Hepatocyte (in vitro differentiated cells): ENCODE measurements around the gene EIF4B. TPM values are rescaled to one million over a fixed set of nuclear protein-coding genes. Genes with fewer than 3 reads are reported as not detected.
A peak's percentile ranks its signal among the peaks of the same experiment; 100 is the strongest.

Source experiments
- DNase-seq: peaks from one replicate; pipeline ENCODE4 v3.0.0-alpha.2; 2016; ENCODE audit warnings: low spot score
- H2AFZ ChIP-seq: fragments of 200-600 bp; sonication (generic); 2 replicates; pipeline ENCODE4 v1.6.0; 2016; ENCODE audit warnings: antibody characterized with exemption, mild to moderate bottlenecking
- H3K27ac ChIP-seq: fragments of 200-600 bp; sonication (generic); 2 replicates; pipeline ENCODE4 v1.5.1; 2016; ENCODE audit warnings: mild to moderate bottlenecking
- H3K27me3 ChIP-seq: fragments of 200-600 bp; sonication (generic); 2 replicates; pipeline ENCODE4 v1.6.1; 2016
- H3K36me3 ChIP-seq: fragments of 200-600 bp; sonication (generic); replicated peaks from 2 replicates; pipeline ENCODE4 v1.5.1; 2016; ENCODE audit warnings: low read depth; ENCODE audit not compliant: insufficient read depth
- H3K4me1 ChIP-seq: fragments of 200-600 bp; sonication (generic); 2 replicates; pipeline ENCODE4 v1.5.1; 2016; ENCODE audit warnings: mild to moderate bottlenecking, moderate library complexity; ENCODE audit not compliant: insufficient read depth
- H3K4me2 ChIP-seq: fragments of 200-600 bp; sonication (generic); 2 replicates; pipeline ENCODE4 v1.6.0; 2016
- H3K4me3 ChIP-seq: fragments of 200-600 bp; sonication (generic); 2 replicates; pipeline ENCODE4 v1.5.1; 2016; ENCODE audit warnings: mild to moderate bottlenecking
- H3K79me2 ChIP-seq: fragments of 200-600 bp; sonication (generic); 2 replicates; pipeline ENCODE4 v1.6.0; 2017; ENCODE audit warnings: mild to moderate bottlenecking
- H3K9me2 ChIP-seq: fragments of 200-600 bp; sonication (generic); replicated peaks from 2 replicates; pipeline ENCODE4 v1.6.0; 2017; ENCODE audit warnings: mild to moderate bottlenecking; ENCODE audit not compliant: insufficient read depth
- H3K9me3 ChIP-seq: fragments of 200-600 bp; sonication (generic); 2 replicates; pipeline ENCODE4 v1.5.1; 2016; ENCODE audit warnings: low read depth, mild to moderate bottlenecking
- H4K20me1 ChIP-seq: fragments of 200-600 bp; sonication (generic); 2 replicates; pipeline ENCODE4 v1.6.0; 2016; ENCODE audit warnings: mild to moderate bottlenecking; ENCODE audit not compliant: insufficient read depth, poor library complexity, severe bottlenecking
- EZH2 ChIP-seq: fragments of 200-600 bp; sonication (generic); IDR thresholded peaks from 2 replicates; pipeline ENCODE4 v1.6.1; 2016; ENCODE audit warnings: antibody characterized with exemption, mild to moderate bottlenecking, borderline replicate concordance
- EZH2phosphoT487 ChIP-seq: fragments of 200-600 bp; sonication (generic); IDR thresholded peaks from one replicate; pipeline ENCODE4 v1.6.1; 2018; ENCODE audit warnings: antibody characterized with exemption, mild to moderate bottlenecking, low read depth, moderate library complexity; ENCODE audit not compliant: unreplicated experiment, severe bottlenecking
- WGBS: methylation state at CpG from one replicate; pipeline ENCODE4 v1.1.6; 2016; ENCODE audit warnings: low lambda C conversion rate; ENCODE audit errors: missing lambda C conversion rate; 5-methylcytosine and 5-hydroxymethylcytosine counted together
- polyA plus RNA-seq: library from polyadenylated mRNA; unstranded; fragments of >200 nt; fragmentation: Nextera tagmentation; extraction: Ambion mirVana; gene quantifications from 2 replicates; pipeline ENCODE4 v1.2.1, GENCODE V29; 2016
- total RNA-seq: library from RNA; depleted of rRNA; stranded (reverse); fragments of >200 nt; gene quantifications from 2 replicates; pipeline ENCODE4 v1.2.3, GENCODE V29; 2014
- TF ChIP-seq, protein P1 (sequence below): fragments of 200-600 bp; sonication (generic); IDR thresholded peaks from 2 replicates; pipeline ENCODE4 v1.5.1; 2016; ENCODE audit warnings: antibody characterized with exemption, mild to moderate bottlenecking; ENCODE audit not compliant: poor library complexity

EIF4B gene
- total and polyA plus RNA-seq, 2 experiments from 2014 or later = 53.5 to 435 TPM

DNA sequence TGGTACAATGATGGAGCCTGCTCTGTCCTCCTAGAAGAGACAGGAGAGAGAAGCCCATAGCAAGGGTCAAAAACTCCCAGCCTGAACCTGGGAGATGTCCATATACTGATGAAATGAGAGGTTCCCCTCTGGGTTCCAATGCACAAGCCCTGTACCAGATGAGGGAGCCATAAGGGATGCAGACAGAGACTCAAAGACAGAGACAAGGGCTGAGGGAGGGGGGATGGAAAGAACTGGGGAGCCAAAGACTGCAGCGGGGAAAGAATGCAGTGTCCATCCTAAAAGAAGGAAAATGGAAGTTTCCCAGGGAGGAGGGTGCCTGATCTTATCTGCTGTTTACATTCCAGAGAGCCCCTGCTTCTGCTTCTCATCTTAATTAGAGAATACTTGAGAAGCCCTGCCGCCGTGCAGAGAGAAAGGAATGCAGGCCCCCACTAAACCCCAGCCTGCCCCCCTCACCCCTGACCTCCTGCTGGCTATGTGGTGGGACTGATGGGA, 29.6 kb upstream of the EIF4B start:
- Histone ChIP-seq H3K27ac (peak overlapping the region; percentile 68), H3K27me3 (no peaks in the 10 kb centered on the region), H3K4me1 (peaks cover 38% of the 10 kb centered on the region), H3K9me3 (no peaks in the 10 kb centered on the region), H3K36me3 (no peaks in the 10 kb centered on the region), H4K20me1 (no peaks in the 10 kb centered on the region), H3K4me3 (no peak overlapping the region), H3K4me2 (peak overlapping the region; percentile 40), H2AFZ (no peak overlapping the region), H3K9me2 (no peaks in the 10 kb centered on the region), H3K79me2 (peaks cover 6% of the 10 kb centered on the region)
- DNase-seq = no peak
- WGBS = 10% methylated on average over 2 of the region's 3 CpGs
- no peak for TF ChIP-seq EZH2phosphoT487
- no peak for TF ChIP-seq EZH2
- TF ChIP-seq, protein P1, sequence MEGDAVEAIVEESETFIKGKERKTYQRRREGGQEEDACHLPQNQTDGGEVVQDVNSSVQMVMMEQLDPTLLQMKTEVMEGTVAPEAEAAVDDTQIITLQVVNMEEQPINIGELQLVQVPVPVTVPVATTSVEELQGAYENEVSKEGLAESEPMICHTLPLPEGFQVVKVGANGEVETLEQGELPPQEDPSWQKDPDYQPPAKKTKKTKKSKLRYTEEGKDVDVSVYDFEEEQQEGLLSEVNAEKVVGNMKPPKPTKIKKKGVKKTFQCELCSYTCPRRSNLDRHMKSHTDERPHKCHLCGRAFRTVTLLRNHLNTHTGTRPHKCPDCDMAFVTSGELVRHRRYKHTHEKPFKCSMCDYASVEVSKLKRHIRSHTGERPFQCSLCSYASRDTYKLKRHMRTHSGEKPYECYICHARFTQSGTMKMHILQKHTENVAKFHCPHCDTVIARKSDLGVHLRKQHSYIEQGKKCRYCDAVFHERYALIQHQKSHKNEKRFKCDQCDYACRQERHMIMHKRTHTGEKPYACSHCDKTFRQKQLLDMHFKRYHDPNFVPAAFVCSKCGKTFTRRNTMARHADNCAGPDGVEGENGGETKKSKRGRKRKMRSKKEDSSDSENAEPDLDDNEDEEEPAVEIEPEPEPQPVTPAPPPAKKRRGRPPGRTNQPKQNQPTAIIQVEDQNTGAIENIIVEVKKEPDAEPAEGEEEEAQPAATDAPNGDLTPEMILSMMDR = no peak

DNA sequence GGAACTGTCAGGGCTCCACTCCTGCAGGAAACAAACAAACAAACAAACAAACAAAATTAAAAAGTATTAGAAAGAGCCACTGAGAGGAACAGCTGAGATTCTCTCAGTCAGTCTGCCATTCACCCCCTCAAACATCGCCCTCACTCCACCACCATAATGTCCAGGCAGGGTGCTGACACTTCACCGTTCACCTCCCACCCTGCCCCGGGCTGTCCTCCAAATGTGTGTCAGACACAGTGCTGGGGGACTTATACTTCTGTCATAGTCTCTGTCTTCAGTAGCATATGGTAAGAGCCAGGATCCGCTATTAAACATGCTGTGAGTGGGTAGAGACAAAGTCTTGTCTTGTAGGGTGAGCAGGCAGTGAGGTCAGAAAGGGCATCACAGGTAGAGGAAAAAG, 29.1 kb upstream of the EIF4B start:
- Histone ChIP-seq H3K4me3 (no peak overlapping the region), H2AFZ (no peak overlapping the region), H3K79me2 (peaks cover 6% of the 10 kb centered on the region), H3K9me3 (no peaks in the 10 kb centered on the region), H3K27me3 (no peaks in the 10 kb centered on the region), H3K4me1 (peaks cover 35% of the 10 kb centered on the region), H4K20me1 (no peaks in the 10 kb centered on the region), H3K36me3 (no peaks in the 10 kb centered on the region), H3K9me2 (no peaks in the 10 kb centered on the region), H3K27ac (peak overlapping the region; percentile 68), H3K4me2 (peak overlapping the region; percentile 40)
- TF ChIP-seq EZH2 (no peak), EZH2phosphoT487 (no peak)
- TF ChIP-seq, protein P1 = no peak
- WGBS = 31% methylated on average over 4 of the region's 4 CpGs
- DNase-seq = no peak

DNA sequence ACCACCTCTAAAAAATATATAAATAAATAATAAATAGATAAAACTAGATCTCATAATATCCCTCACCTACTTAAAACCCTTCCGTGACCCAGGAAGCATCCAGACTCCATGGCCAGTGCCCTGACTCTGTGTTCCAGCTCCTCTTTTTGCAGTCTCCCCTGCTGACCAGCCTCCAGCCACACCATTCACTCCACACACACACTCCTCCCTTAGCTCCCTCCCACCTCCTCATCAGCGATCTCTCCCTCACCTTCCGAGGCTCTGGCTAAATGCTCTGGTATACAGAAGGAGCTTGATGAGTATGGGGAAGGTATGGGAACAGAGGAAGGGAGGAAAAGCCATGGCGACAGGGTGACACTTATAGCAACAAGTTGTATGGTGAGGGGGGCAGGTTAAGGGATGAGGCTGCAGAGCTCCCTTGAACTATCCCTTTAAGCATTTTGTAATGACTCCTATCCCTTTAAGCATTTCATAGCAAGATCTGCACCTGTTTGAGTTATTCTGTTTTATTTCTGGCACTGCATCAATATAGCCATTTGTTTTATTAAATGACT, 26.1 kb upstream of the EIF4B start:
- no peak overlapping the region for H3K4me3 ChIP-seq
- TF ChIP-seq, protein P1 = no peak
- TF ChIP-seq EZH2phosphoT487 (no peak), EZH2 (no peak)
- H3K36me3 ChIP-seq = no peaks in the 10 kb centered on the region
- H3K4me2 ChIP-seq = no peak overlapping the region
- no peaks in the 10 kb centered on the region for H3K79me2 ChIP-seq
- 43% methylated on average over 4 of the region's 4 CpGs for WGBS
- DNase-seq = no peak
- H3K27me3 ChIP-seq = no peaks in the 10 kb centered on the region
- H4K20me1 ChIP-seq = no peaks in the 10 kb centered on the region
- H3K4me1 ChIP-seq = peaks cover 25% of the 10 kb centered on the region
- H3K9me3 ChIP-seq = no peaks in the 10 kb centered on the region
- H2AFZ ChIP-seq = no peak overlapping the region
- H3K9me2 ChIP-seq = no peaks in the 10 kb centered on the region
- H3K27ac ChIP-seq = no peak overlapping the region
